ENCODE results near the gene ADAMTS7.
"Not testable (repeated sequence)": the region's sequence is repeated elsewhere in the genome, so short reads cannot be mapped to it uniquely, and the experiment has no call there.

ADAMTS7 gene

GRCh38 chr15:78800189-78800588, 11.1 kb downstream of the ADAMTS7 start:
- Mint-ChIP-seq H3K36me3 (no peaks in the 10 kb centered on the region), H3K4me1 (ENCODE audit: low read depth) (no peaks in the 10 kb centered on the region), H3K27me3 (no peaks in the 10 kb centered on the region), H3K27ac (no peak overlapping the region), H3K4me3 (no peak overlapping the region), H3K9me3 (ENCODE audit: low read depth) (no peaks in the 10 kb centered on the region)

- H3K4me1 Mint-ChIP-seq (ENCODE audit: low read depth); H3K27me3 Mint-ChIP-seq; H3K4me3 Mint-ChIP-seq; H3K9me3 Mint-ChIP-seq (ENCODE audit: low read depth); H3K36me3 Mint-ChIP-seq; H3K27ac Mint-ChIP-seq: not testable (repeated sequence)
Measured at GRCh38 chr15:78799102-78799501, 12.2 kb downstream of the ADAMTS7 start.

GRCh38 chr15:78798355-78798754, 12.9 kb downstream of the ADAMTS7 start:
- H3K4me3 Mint-ChIP-seq; H3K9me3 Mint-ChIP-seq (ENCODE audit: low read depth); H3K27ac Mint-ChIP-seq; H3K27me3 Mint-ChIP-seq; H3K4me1 Mint-ChIP-seq (ENCODE audit: low read depth); H3K36me3 Mint-ChIP-seq: not testable (repeated sequence)

GRCh38 chr15:78797951-78798350, 13.3 kb downstream of the ADAMTS7 start:
- no peaks in the 10 kb centered on the region for H3K4me1 Mint-ChIP-seq (ENCODE audit: low read depth)
- no peak overlapping the region for H3K27ac Mint-ChIP-seq
- H3K27me3 Mint-ChIP-seq: no peaks in the 10 kb centered on the region
- H3K36me3 Mint-ChIP-seq: no peaks in the 10 kb centered on the region
- no peaks in the 10 kb centered on the region for H3K9me3 Mint-ChIP-seq (ENCODE audit: low read depth)
- H3K4me3 Mint-ChIP-seq: no peak overlapping the region

GRCh38 chr15:78796510-78796909, 14.8 kb downstream of the ADAMTS7 start:
- H3K27me3 Mint-ChIP-seq: no peaks in the 10 kb centered on the region
- H3K36me3 Mint-ChIP-seq: no peaks in the 10 kb centered on the region
- no peaks in the 10 kb centered on the region for H3K4me1 Mint-ChIP-seq (ENCODE audit: low read depth)
- no peaks in the 10 kb centered on the region for H3K9me3 Mint-ChIP-seq (ENCODE audit: low read depth)
- H3K27ac Mint-ChIP-seq: no peak overlapping the region
- no peak overlapping the region for H3K4me3 Mint-ChIP-seq

GRCh38 chr15:78795043-78795442, 16.2 kb downstream of the ADAMTS7 start:
- Mint-ChIP-seq H3K36me3 (no peaks in the 10 kb centered on the region), H3K4me3 (no peak overlapping the region), H3K4me1 (ENCODE audit: low read depth) (peaks cover 2% of the 10 kb centered on the region), H3K27ac (no peak overlapping the region), H3K27me3 (no peaks in the 10 kb centered on the region), H3K9me3 (ENCODE audit: low read depth) (no peaks in the 10 kb centered on the region)

GRCh38 chr15:78794446-78794845, 16.8 kb downstream of the ADAMTS7 start:
- H3K27ac Mint-ChIP-seq; H3K9me3 Mint-ChIP-seq (ENCODE audit: low read depth); H3K27me3 Mint-ChIP-seq; H3K36me3 Mint-ChIP-seq; H3K4me3 Mint-ChIP-seq; H3K4me1 Mint-ChIP-seq (ENCODE audit: low read depth): not testable (repeated sequence)

GRCh38 chr15:78791357-78791756, 19.9 kb downstream of the ADAMTS7 start:
- Mint-ChIP-seq H3K27me3 (no peaks in the 10 kb centered on the region), H3K27ac (no peak overlapping the region), H3K4me1 (ENCODE audit: low read depth) (peaks cover 4% of the 10 kb centered on the region)

GRCh38 chr15:78790027-78790426, 21.2 kb downstream of the ADAMTS7 start:
- Mint-ChIP-seq H3K9me3 (ENCODE audit: low read depth) (no peaks in the 10 kb centered on the region), H3K4me1 (ENCODE audit: low read depth) (peaks cover 4% of the 10 kb centered on the region), H3K36me3 (no peaks in the 10 kb centered on the region), H3K27me3 (no peaks in the 10 kb centered on the region), H3K4me3 (no peak overlapping the region), H3K27ac (no peak overlapping the region)

More at GRCh38 chr15:78791357-78791756, 19.9 kb downstream of the ADAMTS7 start:
- Mint-ChIP-seq H3K4me3 (no peak overlapping the region), H3K9me3 (ENCODE audit: low read depth) (no peaks in the 10 kb centered on the region), H3K36me3 (no peaks in the 10 kb centered on the region)

GRCh38 chr15:78789615-78790014, 21.6 kb downstream of the ADAMTS7 start:
- H3K9me3 Mint-ChIP-seq (ENCODE audit: low read depth): peaks cover 3% of the 10 kb centered on the region
- no peaks in the 10 kb centered on the region for H3K27me3 Mint-ChIP-seq
- H3K4me3 Mint-ChIP-seq: no peak overlapping the region
- no peaks in the 10 kb centered on the region for H3K36me3 Mint-ChIP-seq
- peaks cover 4% of the 10 kb centered on the region for H3K4me1 Mint-ChIP-seq (ENCODE audit: low read depth)
- no peak overlapping the region for H3K27ac Mint-ChIP-seq

- Mint-ChIP-seq H3K27ac (no peak overlapping the region), H3K4me1 (ENCODE audit: low read depth) (peaks cover 4% of the 10 kb centered on the region), H3K27me3 (no peaks in the 10 kb centered on the region), H3K36me3 (no peaks in the 10 kb centered on the region), H3K4me3 (no peak overlapping the region), H3K9me3 (ENCODE audit: low read depth) (peaks cover 7% of the 10 kb centered on the region)
Measured at GRCh38 chr15:78788016-78788660, 23.1 kb downstream of the ADAMTS7 start.

- not testable (repeated sequence) for H3K36me3 Mint-ChIP-seq; H3K27ac Mint-ChIP-seq; H3K4me3 Mint-ChIP-seq; H3K9me3 Mint-ChIP-seq (ENCODE audit: low read depth); H3K27me3 Mint-ChIP-seq; H3K4me1 Mint-ChIP-seq (ENCODE audit: low read depth)
Measured at GRCh38 chr15:78782402-78782801, 28.9 kb downstream of the ADAMTS7 start.

GRCh38 chr15:78781381-78781780, 29.9 kb downstream of the ADAMTS7 start:
- H3K4me1 Mint-ChIP-seq (ENCODE audit: low read depth); H3K27ac Mint-ChIP-seq; H3K36me3 Mint-ChIP-seq; H3K4me3 Mint-ChIP-seq; H3K9me3 Mint-ChIP-seq (ENCODE audit: low read depth); H3K27me3 Mint-ChIP-seq: not testable (repeated sequence)

- H3K4me3 Mint-ChIP-seq; H3K27ac Mint-ChIP-seq; H3K9me3 Mint-ChIP-seq (ENCODE audit: low read depth); H3K4me1 Mint-ChIP-seq (ENCODE audit: low read depth); H3K27me3 Mint-ChIP-seq; H3K36me3 Mint-ChIP-seq: not testable (repeated sequence)
Measured at GRCh38 chr15:78779975-78780374, 31.3 kb downstream of the ADAMTS7 start.

- H3K4me1 Mint-ChIP-seq (ENCODE audit: low read depth); H3K9me3 Mint-ChIP-seq (ENCODE audit: low read depth); H3K4me3 Mint-ChIP-seq; H3K36me3 Mint-ChIP-seq; H3K27ac Mint-ChIP-seq; H3K27me3 Mint-ChIP-seq: not testable (repeated sequence)
Measured at GRCh38 chr15:78779176-78779785, 32.0 kb downstream of the ADAMTS7 start.

- Mint-ChIP-seq H3K9me3 (ENCODE audit: low read depth) (no peaks in the 10 kb centered on the region), H3K36me3 (no peaks in the 10 kb centered on the region), H3K4me1 (ENCODE audit: low read depth) (no peaks in the 10 kb centered on the region), H3K4me3 (no peak overlapping the region), H3K27ac (no peak overlapping the region), H3K27me3 (peaks cover 2% of the 10 kb centered on the region)
Measured at GRCh38 chr15:78778422-78778821, 32.8 kb downstream of the ADAMTS7 start.

All from activated naive CD8-positive, alpha-beta T cell (primary cell).